HUES64 (cell line): Measurements from ENCODE around the gene TMSB15C. TPM values are rescaled to one million over a fixed set of nuclear protein-coding genes. Genes with fewer than 3 reads are reported as not detected.
"Not testable (repeated sequence)": the region's sequence is repeated elsewhere in the genome, so short reads cannot be mapped to it uniquely, and the experiment has no call there.

Experiments
- H3K27ac ChIP-seq: 2 replicates; pipeline ENCODE4 v1.7.0; 2013; ENCODE audit warnings: low read depth, low read length, inconsistent platforms
- H3K27me3 ChIP-seq: 2 replicates; pipeline ENCODE4 v1.6.1; 2013; ENCODE audit warnings: mild to moderate bottlenecking, low read length; ENCODE audit not compliant: insufficient read depth
- H3K36me3 ChIP-seq: 2 replicates; pipeline ENCODE4 v1.6.1; 2013; ENCODE audit warnings: mild to moderate bottlenecking, low read length; ENCODE audit not compliant: insufficient read depth
- H3K4me1 ChIP-seq: 2 replicates; pipeline ENCODE4 v1.6.1; 2013; ENCODE audit warnings: mild to moderate bottlenecking, low read length, moderate library complexity; ENCODE audit not compliant: insufficient read depth
- H3K4me3 ChIP-seq: 2 replicates; pipeline ENCODE4 v1.5.1; 2013; ENCODE audit warnings: mild to moderate bottlenecking, low read length, moderate library complexity
- H3K9ac ChIP-seq: 2 replicates; pipeline ENCODE4 v1.6.1; 2013; ENCODE audit warnings: mild to moderate bottlenecking, low read depth, low read length
- H3K9me3 ChIP-seq: 2 replicates; pipeline ENCODE4 v1.6.1; 2013; ENCODE audit warnings: low read depth, low read length; ENCODE audit not compliant: insufficient read depth
- WGBS: fragments of 150-250, 120-280 bp; methylation state at CpG from one replicate; pipeline ENCODE4 v1.1.7; 2013; ENCODE audit warnings: missing lambda C conversion rate; 5-methylcytosine and 5-hydroxymethylcytosine counted together
- polyA plus RNA-seq, 2 experiments: library from polyadenylated mRNA; stranded (reverse); fragments of 50-300 nt; gene quantifications; one replicate each; pipeline ENCODE4 v1.2.3, GENCODE V29; 2013

The TMSB15C gene
- polyA plus RNA-seq (2013, experiment 1 of 2), result 2.6 TPM
- polyA plus RNA-seq (2013, experiment 2 of 2), result 3.6 TPM

DNA sequence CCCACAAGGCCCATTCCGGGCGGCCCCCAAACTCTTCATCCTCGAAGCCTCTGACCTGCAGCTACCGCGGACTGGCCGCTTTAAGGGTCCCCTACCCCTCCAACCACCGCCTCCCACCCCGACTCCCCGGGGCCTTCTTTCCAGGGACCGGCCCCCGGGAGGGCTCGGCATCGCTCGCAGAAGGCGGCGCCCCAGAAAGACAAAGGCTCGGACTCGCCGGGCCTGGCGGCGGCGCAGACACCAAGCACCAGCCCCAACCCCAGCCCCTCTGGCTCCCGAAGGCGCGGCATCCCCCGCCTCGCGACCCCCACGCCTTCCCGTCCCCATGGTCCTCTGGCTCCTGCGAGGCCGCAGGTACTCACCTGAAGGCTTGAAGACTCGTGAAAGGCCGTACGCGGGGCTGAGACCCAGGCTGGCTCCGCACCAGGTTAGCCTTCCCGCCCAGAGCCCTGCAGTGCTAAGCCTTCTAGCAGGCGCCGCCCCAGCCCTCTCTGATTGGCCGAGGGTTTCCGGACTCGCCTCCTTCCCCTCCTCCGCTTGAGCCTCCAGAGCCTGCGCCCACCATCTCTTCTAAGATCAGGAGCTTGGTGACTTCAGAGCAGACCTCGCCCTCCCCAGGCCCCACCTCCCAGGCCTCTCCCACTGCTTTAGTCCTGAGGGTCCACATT lies at the start of gene TMSB15C:
Gene TMSB15C (minus strand): TSS at position 459 of the 668 bp plus-strand sequence.
- no CpG with 5 or more reads among the region's 46 CpGs for WGBS
- not testable (repeated sequence) for H3K9ac ChIP-seq

GRCh38 chrX:104122829-104123228 lies 46.8 kb upstream of the TMSB15C start:
- H3K27me3 ChIP-seq, result no peaks in the 10 kb centered on the region
- no peaks in the 10 kb centered on the region for H3K9me3 ChIP-seq
- WGBS, result 87% methylated on average over 5 of the region's 5 CpGs
- no peak overlapping the region for H3K27ac ChIP-seq
- no peaks in the 10 kb centered on the region for H3K36me3 ChIP-seq
- no peak overlapping the region for H3K4me3 ChIP-seq
- no peak overlapping the region for H3K9ac ChIP-seq
- H3K4me1 ChIP-seq, result no peaks in the 10 kb centered on the region

More for the DNA sequence above, at the start of gene TMSB15C:
- H3K4me1 ChIP-seq, H3K27ac ChIP-seq, H3K36me3 ChIP-seq, H3K27me3 ChIP-seq, H3K4me3 ChIP-seq, H3K9me3 ChIP-seq: not testable (repeated sequence)

GRCh38 chrX:104118765-104119164 lies 42.7 kb upstream of the TMSB15C start:
- H3K36me3 ChIP-seq, result no peaks in the 10 kb centered on the region
- H3K9me3 ChIP-seq, result no peaks in the 10 kb centered on the region
- H3K27me3 ChIP-seq, result no peaks in the 10 kb centered on the region
- no peak overlapping the region for H3K4me3 ChIP-seq
- WGBS, result 87% methylated on average over 1 of the region's 1 CpG
- no peak overlapping the region for H3K27ac ChIP-seq
- no peak overlapping the region for H3K9ac ChIP-seq
- H3K4me1 ChIP-seq, result no peaks in the 10 kb centered on the region

DNA sequence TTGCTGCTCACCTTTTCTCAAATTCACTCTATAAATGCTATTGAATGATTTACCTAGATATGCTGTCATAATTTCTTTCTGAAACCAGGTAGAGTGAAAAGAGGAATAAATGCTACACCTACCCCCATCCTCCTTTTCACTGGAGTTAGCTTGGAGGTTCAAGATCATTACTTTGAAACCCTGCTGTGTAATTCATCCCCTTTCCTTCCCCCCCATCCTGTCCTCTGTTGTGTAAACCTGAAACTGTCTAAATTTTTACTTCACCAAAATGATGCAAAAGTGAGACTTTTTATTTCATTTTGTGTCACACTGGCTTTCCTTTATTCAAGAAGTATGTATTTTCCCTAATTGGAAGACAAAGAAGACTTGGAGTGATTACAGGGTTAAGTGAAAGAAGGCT lies 41.7 kb upstream of the TMSB15C start:
- H3K27me3 ChIP-seq, result no peaks in the 10 kb centered on the region
- no peak overlapping the region for H3K9ac ChIP-seq
- 0 out of 2 replicates have a peak, but pooled peaks cover 4% of the 10 kb centered on the region for H3K4me1 ChIP-seq
- H3K27ac ChIP-seq, result no peak overlapping the region
- no peaks in the 10 kb centered on the region for H3K9me3 ChIP-seq
- H3K36me3 ChIP-seq, result no peaks in the 10 kb centered on the region
- no peak overlapping the region for H3K4me3 ChIP-seq

DNA sequence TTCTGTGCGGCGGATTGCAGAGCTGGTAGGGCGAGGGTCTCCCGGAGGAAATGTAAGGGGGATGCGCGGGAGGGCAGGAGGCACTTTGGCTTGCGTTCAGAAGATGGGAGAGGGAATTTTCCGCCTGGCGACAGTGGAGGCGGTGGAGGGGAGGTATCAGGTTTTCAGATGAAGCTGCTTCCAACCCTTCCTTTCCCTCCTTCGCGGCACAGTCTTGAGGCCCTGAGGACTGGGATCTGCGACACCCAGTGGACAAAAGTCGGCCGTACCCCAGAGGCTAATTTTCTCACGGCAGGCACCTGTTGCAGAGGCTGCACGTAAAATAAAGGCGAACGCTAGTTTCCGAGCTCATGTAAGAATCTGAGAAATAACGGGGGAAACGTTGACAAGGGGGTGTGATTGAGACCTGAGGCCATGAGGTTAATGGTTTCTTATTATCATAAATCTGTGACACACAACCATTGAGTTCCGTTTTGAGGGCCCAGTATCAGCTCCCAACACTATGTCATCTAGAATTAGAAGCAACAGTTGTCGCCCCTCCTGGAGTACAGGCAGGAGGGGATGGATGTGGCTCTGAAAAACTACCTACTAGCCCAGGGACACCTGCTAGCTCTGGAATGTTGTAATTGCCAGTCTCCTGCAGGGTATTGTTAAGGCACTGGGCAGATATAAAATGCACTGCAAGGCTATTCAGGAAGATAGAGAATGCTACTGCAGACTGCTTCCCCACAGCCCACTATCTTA lies 37.4 kb upstream of the TMSB15C start:
- Histone ChIP-seq H3K36me3 (no peaks in the 10 kb centered on the region), H3K9me3 (no peaks in the 10 kb centered on the region), H3K4me3 (peak overlapping the region; percentile 85), H3K4me1 (0 out of 2 replicates have a peak, but pooled peaks cover 4% of the 10 kb centered on the region), H3K27me3 (no peaks in the 10 kb centered on the region), H3K9ac (no peak overlapping the region), H3K27ac (no peak overlapping the region)
- 8% methylated on average over 18 of the region's 24 CpGs for WGBS

DNA sequence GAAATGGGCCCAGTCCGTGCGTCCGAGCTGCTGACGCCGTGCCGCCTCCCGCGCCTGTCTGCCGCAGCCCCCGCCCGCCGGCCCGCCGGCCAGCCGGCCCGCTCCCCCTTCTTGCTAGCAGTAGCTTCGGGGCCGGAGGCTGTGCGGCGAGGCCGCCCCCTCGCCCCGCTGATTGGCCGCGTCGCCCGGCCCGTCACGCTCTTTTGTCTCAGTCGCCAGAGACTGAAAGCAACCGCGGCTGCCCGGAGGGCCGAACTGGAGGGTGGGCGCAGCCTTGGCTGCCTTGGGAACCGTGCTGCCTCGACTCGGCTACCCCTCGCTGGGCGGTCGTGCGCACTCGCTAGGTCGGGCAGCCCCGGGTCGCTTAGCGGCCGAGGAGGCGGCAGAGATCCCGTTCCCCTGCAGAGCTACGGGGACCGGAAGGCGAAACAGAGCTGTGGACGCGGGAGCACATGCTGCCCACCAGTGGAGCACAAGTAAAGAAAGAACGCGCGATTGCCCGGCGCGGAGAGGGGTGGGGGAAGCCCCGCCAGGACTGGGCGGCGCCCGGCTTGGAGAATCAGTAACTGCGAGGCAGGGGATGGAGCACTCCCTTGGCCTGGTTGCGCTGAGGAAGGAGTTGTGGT lies 36.4 kb upstream of the TMSB15C start, which contains the start of gene ZCCHC18:
Gene ZCCHC18 (plus strand): TSS at position 198 of the 626 bp plus-strand sequence. CDS start 1,589 bp downstream, outside the sequence.
- WGBS, result under 1% methylated on average over 67 of the region's 67 CpGs
- Histone ChIP-seq H3K4me1 (0 out of 2 replicates have a peak, but pooled peaks cover 4% of the 10 kb centered on the region), H3K9me3 (no peaks in the 10 kb centered on the region), H3K9ac (peak within 1 kb of the TSS; percentile 84), H3K27ac (peak within 1 kb of the TSS; percentile 55; the same call in 1 of the 2 replicates), H3K27me3 (no peaks in the 10 kb centered on the region), H3K4me3 (peak within 1 kb of the TSS; percentile 85), H3K36me3 (no peaks in the 10 kb centered on the region)

DNA sequence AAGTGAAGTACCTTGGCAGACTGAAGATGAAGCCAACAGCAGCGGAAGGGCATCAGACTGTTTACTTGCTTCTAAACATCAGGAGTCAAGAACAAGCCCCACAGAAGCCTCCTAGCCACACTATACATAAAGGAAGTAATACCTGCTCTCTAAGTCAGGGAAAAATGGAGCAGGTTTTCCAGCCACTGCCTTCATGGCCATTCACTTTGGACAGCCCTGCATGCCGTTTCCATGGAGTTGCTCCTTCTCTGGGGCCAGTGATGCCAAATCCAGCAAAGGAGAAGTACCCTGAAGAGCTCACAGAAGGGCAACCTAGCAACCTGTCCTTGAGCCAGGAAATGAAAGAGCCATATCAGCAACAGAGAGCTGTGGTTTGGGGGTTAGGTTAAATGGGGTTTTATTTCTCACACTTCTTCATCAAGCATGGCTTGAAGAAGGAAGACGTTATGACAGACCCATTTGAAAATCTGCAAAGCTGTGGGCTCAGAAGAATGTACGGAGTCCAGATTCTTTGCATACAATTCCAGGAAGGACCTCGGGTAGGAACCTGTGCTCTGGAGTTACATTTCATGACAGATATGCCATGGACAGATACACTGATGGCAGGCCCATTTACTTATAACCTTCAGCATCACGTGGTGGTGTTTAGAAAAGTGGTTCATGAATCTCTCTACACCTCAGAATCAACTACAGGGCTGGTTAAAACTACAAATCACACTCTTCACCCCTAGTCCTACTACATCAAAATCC lies 34.6 kb upstream of the TMSB15C start:
- not testable (repeated sequence) for H3K9me3 ChIP-seq, H3K27ac ChIP-seq, H3K9ac ChIP-seq, H3K4me1 ChIP-seq, H3K27me3 ChIP-seq, H3K36me3 ChIP-seq, H3K4me3 ChIP-seq
- 88% methylated on average over 5 of the region's 6 CpGs for WGBS

- WGBS, result 88% methylated on average over 1 of the region's 1 CpG
- Histone ChIP-seq H3K27me3 (no peaks in the 10 kb centered on the region), H3K36me3 (no peaks in the 10 kb centered on the region), H3K9me3 (no peaks in the 10 kb centered on the region), H3K4me1 (0 out of 2 replicates have a peak, but pooled peaks cover 4% of the 10 kb centered on the region), H3K9ac (no peak overlapping the region), H3K27ac (no peak overlapping the region), H3K4me3 (no peak overlapping the region)
These were observed 32.9 kb upstream of the TMSB15C start for GRCh38 chrX:104108955-104109354.

GRCh38 chrX:104105330-104106262 lies 29.6 kb upstream of the TMSB15C start:
- H3K4me1 ChIP-seq, result no peaks in the 10 kb centered on the region
- WGBS, result 97% methylated on average over 5 of the region's 11 CpGs
- no peak overlapping the region for H3K27ac ChIP-seq

GRCh38 chrX:104104676-104105075 lies 28.6 kb upstream of the TMSB15C start:
- H3K4me1 ChIP-seq, result no peaks in the 10 kb centered on the region
- H3K9me3 ChIP-seq, result no peaks in the 10 kb centered on the region
- H3K4me3 ChIP-seq, result no peak overlapping the region
- H3K9ac ChIP-seq, result no peak overlapping the region
- no peaks in the 10 kb centered on the region for H3K36me3 ChIP-seq
- H3K27me3 ChIP-seq, result no peaks in the 10 kb centered on the region
- no peak overlapping the region for H3K27ac ChIP-seq
- 90% methylated on average over 10 of the region's 10 CpGs for WGBS

More at GRCh38 chrX:104105330-104106262, 29.6 kb upstream of the TMSB15C start:
- no peak overlapping the region for H3K4me3 ChIP-seq
- H3K36me3 ChIP-seq, result no peaks in the 10 kb centered on the region
- no peak overlapping the region for H3K9ac ChIP-seq
- no peaks in the 10 kb centered on the region for H3K9me3 ChIP-seq
- H3K27me3 ChIP-seq, result no peaks in the 10 kb centered on the region
